T-cell (primary cell): ENCODE measurements around the gene IRX4. TPM values are rescaled to one million over a fixed set of nuclear protein-coding genes. Genes with fewer than 3 reads are reported as not detected.

Experiments
- ATAC-seq, 4 experiments: fragments of 200-7000 bp in 3 of 4; fragments of 150-1000 bp in 1 of 4; cut with Tn5 transposase; replicated peaks in 1 of 4; 1 replicate in 3 of 4; 2 replicates in 1 of 4; pipeline ENCODE4 v1.10.0; 2021; ENCODE audit warnings: moderate library complexity in 3 of 4, mild to moderate bottlenecking in 2 of 4, moderate number of reproducible peaks in 1 of 4
- CTCF ChIA-PET, 2 donors: fragments of 300-600 bp; sonication (Branson Sonifier 250); formaldehyde crosslinking; loops; one replicate each; lab custom pipeline; 2022; ENCODE audit warnings: antibody characterized with exemption in 2 of 2; lab: Charles Lee
- POLR2A ChIA-PET, 2 donors: fragments of 300-600 bp; sonication (Branson Sonifier 250); formaldehyde crosslinking; loops; one replicate each; lab custom pipeline; 2022; ENCODE audit warnings: antibody characterized with exemption in 2 of 2; lab: Charles Lee
- DNase-seq, 35 experiments: peaks; one replicate each; pipeline versions ENCODE4 v3.0.0 to v3.0.0-alpha.2; 2013 to 2023
- H3K27ac ChIP-seq: one replicate; pipeline ENCODE4 v1.5.1; 2013; ENCODE audit warnings: low read length
- H3K27me3 ChIP-seq, 2 experiments: replicated peaks in 1 of 2; 1 replicate in 1 of 2; 2 replicates in 1 of 2; pipeline versions ENCODE4 v1.6.1 to v1.7.0; 2013; ENCODE audit warnings: low read length in 1 of 2, mixed read lengths in 1 of 2; ENCODE audit not compliant: control insufficient read depth in 2 of 2, insufficient read depth in 2 of 2; ENCODE audit errors: extremely low read depth in 1 of 2
- H3K36me3 ChIP-seq, 2 donors: 1 replicate in 1 of 2; 2 replicates in 1 of 2; pipeline versions ENCODE4 v1.6.1 to v1.7.0; 2013; ENCODE audit warnings: low read length in 1 of 2; ENCODE audit not compliant: control insufficient read depth in 2 of 2, insufficient read depth in 1 of 2; ENCODE audit errors: extremely low read depth in 1 of 2
- H3K4me1 ChIP-seq, 2 experiments: 1 replicate in 1 of 2; 2 replicates in 1 of 2; pipeline versions ENCODE4 v1.6.1 to v1.7.0; 2013; ENCODE audit warnings: low read length in 2 of 2, mixed read lengths in 1 of 2; ENCODE audit not compliant: insufficient read depth in 2 of 2, control insufficient read depth in 1 of 2; ENCODE audit errors: extremely low read depth in 1 of 2
- H3K4me3 ChIP-seq, 2 donors: 1 replicate in 1 of 2; 2 replicates in 1 of 2; pipeline versions ENCODE4 v1.5.1 to v1.7.0; 2013; ENCODE audit warnings: mild to moderate bottlenecking in 2 of 2, low read length in 1 of 2, moderate library complexity in 1 of 2; ENCODE audit not compliant: control insufficient read depth in 1 of 2; ENCODE audit errors: extremely low read depth in 1 of 2
- H3K9me3 ChIP-seq: 2 replicates; pipeline ENCODE4 v1.7.0; 2013
- H3K27ac Mint-ChIP-seq, 2 donors: one replicate each; pipeline ENCODE4 v1.8.0; 2020 to 2021; ENCODE audit warnings: mild to moderate bottlenecking in 2 of 2, mixed read lengths in 2 of 2
- H3K27me3 Mint-ChIP-seq, 2 donors: one replicate each; pipeline ENCODE4 v1.8.0; 2021 to 2022; ENCODE audit warnings: mixed read lengths in 2 of 2
- H3K36me3 Mint-ChIP-seq: one replicate; pipeline ENCODE4 v1.8.0; 2021; ENCODE audit warnings: mixed read lengths
- H3K4me1 Mint-ChIP-seq, 3 donors: one replicate each; pipeline ENCODE4 v1.8.0; 2020 to 2022; ENCODE audit warnings: mixed read lengths in 3 of 3, mild to moderate bottlenecking in 1 of 3
- H3K4me3 Mint-ChIP-seq, 3 donors: one replicate each; pipeline ENCODE4 v1.8.0; 2020 to 2022; ENCODE audit warnings: mild to moderate bottlenecking in 3 of 3, mixed read lengths in 3 of 3, moderate library complexity in 3 of 3
- H3K9me3 Mint-ChIP-seq, 3 donors: one replicate each; pipeline ENCODE4 v1.8.0; 2020 to 2022; ENCODE audit warnings: mixed read lengths in 3 of 3
- WGBS: methylation state at CpG from one replicate; pipeline ENCODE4 v1.1.5; 2013; ENCODE audit warnings: missing lambda C conversion rate; ENCODE audit not compliant: insufficient coverage; 5-methylcytosine and 5-hydroxymethylcytosine counted together
- total RNA-seq, 35 experiments: library from RNA in 6 of 35; stranded (reverse) in 6 of 35; fragments of 120-200 nt in 1 of 35; gene quantifications; one replicate each; pipeline versions ENCODE4 v1.2.1 to v1.2.4 and lab custom pipeline; 2013 to 2026

Gene IRX4
- total RNA-seq, 5 donors from 2014 or later (not counting 1 experiment from before 2014, with no cell fraction given), result not detected

DNA sequence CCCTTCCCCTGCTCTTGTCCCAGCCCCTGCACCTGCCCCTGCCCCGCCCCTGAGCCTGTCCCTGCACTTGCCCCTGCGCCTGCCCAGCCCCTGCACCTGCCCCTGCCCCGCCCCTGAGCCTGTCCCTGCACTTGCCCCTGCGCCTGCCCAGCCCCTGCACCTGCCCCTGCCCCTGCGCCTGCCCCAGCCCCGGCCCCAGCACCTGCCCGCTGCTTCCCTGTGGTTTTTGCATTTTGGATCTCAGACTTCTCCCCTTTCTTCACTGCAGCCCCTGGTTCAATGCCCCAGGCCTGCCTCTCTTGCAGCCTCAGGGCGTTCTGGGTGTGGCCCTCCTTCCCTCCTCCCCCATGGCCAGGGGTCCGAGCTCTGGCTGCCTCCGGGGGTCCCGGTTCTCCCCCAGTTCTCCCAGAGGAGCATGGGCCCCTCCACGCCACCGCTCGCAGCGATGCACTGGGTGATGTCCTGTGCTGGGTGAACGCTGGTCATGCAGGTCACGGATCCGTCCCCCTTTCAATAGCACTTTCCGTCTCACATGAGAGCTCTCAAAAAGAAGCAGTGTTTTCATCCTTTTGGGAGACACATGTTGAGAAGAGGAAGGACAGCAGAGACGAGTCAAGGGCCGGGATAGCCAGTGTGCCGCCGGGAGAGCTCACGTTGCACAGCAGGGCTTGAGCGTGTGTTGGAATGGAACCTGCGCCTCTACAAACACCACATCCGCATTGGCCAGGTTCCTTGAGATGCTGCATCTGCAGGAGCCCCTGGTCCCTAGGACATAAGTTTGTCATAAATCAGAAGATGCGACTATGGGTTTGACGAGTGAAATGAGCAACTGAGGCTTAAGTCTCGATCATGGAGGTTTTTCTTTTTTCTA lies 44.0 kb upstream of the IRX4 start:
- ChIA-PET CTCF (no interaction called here), POLR2A (no interaction called here)
- no peak overlapping the region for H3K4me3 ChIP-seq
- Mint-ChIP-seq H3K4me1 (no peaks in the 10 kb centered on the region), H3K9me3 (no peaks in the 10 kb centered on the region), H3K4me3 (no peak overlapping the region), H3K27ac (no peak overlapping the region), H3K36me3 (no peaks in the 10 kb centered on the region), H3K27me3 (peaks cover 8 to 18% of the 10 kb centered on the region in 2 donors)
- 64% methylated on average over 22 of the region's 30 CpGs for WGBS
- no peak overlapping the region for H3K27ac ChIP-seq
- DNase-seq, result no peak
- no peaks in the 10 kb centered on the region for H3K9me3 ChIP-seq
- H3K36me3 ChIP-seq, result no peaks in the 10 kb centered on the region
- ATAC-seq, result no peak
- peaks cover 6 to 58% of the 10 kb centered on the region in 2 experiments for H3K27me3 ChIP-seq
- H3K4me1 ChIP-seq, result no peaks in the 10 kb centered on the region

DNA sequence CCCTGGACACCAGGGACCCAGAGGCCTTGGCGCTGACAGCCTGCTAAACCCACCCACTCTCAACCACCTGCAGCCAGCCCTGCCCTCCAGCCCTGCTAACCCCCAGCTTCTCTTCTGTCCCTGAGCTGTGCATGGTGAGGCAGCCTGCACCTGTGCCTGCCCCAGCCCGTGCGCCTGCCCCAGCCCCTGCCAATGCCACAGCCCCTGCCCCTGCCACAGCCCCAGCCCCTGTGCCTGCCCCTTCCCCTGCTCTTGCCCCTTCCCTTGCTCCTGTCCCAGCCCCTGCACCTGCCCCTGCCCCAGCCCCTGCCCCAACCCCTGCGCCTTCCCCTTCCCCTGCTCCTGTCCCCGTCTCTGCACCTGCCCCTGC lies 43.3 kb upstream of the IRX4 start:
- H3K9me3 Mint-ChIP-seq, result no peaks in the 10 kb centered on the region
- ChIA-PET CTCF (no interaction called here), POLR2A (no interaction called here)
- H3K27me3 Mint-ChIP-seq, result peaks cover 8 to 15% of the 10 kb centered on the region in 2 donors
- peaks cover 6 to 52% of the 10 kb centered on the region in 2 experiments for H3K27me3 ChIP-seq
- no peak overlapping the region for H3K4me3 ChIP-seq
- no peaks in the 10 kb centered on the region for H3K4me1 ChIP-seq
- no peaks in the 10 kb centered on the region for H3K4me1 Mint-ChIP-seq
- H3K27ac ChIP-seq, result no peak overlapping the region
- no peak for ATAC-seq
- DNase-seq, result no peak
- no peak overlapping the region for H3K4me3 Mint-ChIP-seq
- no peaks in the 10 kb centered on the region for H3K9me3 ChIP-seq
- no peaks in the 10 kb centered on the region for H3K36me3 Mint-ChIP-seq
- 86% methylated on average over 1 of the region's 5 CpGs for WGBS
- H3K27ac Mint-ChIP-seq, result no peak overlapping the region
- no peaks in the 10 kb centered on the region for H3K36me3 ChIP-seq

GRCh38 chr5:1925111-1926070 lies 42.7 kb upstream of the IRX4 start:
- DNase-seq (no peak), ATAC-seq (no peak)
- Histone ChIP-seq H3K27me3 (peaks cover 6 to 48% of the 10 kb centered on the region in 2 experiments), H3K4me3 (no peak overlapping the region), H3K27ac (no peak overlapping the region), H3K36me3 (no peaks in the 10 kb centered on the region), H3K9me3 (no peaks in the 10 kb centered on the region), H3K4me1 (no peaks in the 10 kb centered on the region)
- WGBS, result 70% methylated on average over 19 of the region's 25 CpGs
- no peaks in the 10 kb centered on the region for H3K4me1 Mint-ChIP-seq
- ChIA-PET POLR2A (no interaction called here), CTCF (no interaction called here)
- no peaks in the 10 kb centered on the region for H3K9me3 Mint-ChIP-seq
- H3K27me3 Mint-ChIP-seq, result peaks cover 8 to 15% of the 10 kb centered on the region in 2 donors
- H3K36me3 Mint-ChIP-seq, result no peaks in the 10 kb centered on the region
- H3K4me3 Mint-ChIP-seq, result no peak overlapping the region
- H3K27ac Mint-ChIP-seq, result no peak overlapping the region

GRCh38 chr5:1923766-1924165 lies 41.0 kb upstream of the IRX4 start:
- Histone ChIP-seq H3K27ac (no peak overlapping the region), H3K4me1 (no peaks in the 10 kb centered on the region), H3K9me3 (no peaks in the 10 kb centered on the region), H3K36me3 (no peaks in the 10 kb centered on the region), H3K27me3 (peaks cover 3 to 40% of the 10 kb centered on the region in 2 experiments), H3K4me3 (no peak overlapping the region)
- Mint-ChIP-seq H3K36me3 (no peaks in the 10 kb centered on the region), H3K4me1 (no peaks in the 10 kb centered on the region), H3K4me3 (no peak overlapping the region), H3K9me3 (no peaks in the 10 kb centered on the region), H3K27ac (no peak overlapping the region), H3K27me3 (peaks cover 12 to 19% of the 10 kb centered on the region in 2 donors)
- ATAC-seq, result no peak
- ChIA-PET POLR2A (no interaction called here), CTCF (no interaction called here)
- 90% methylated on average over 14 of the region's 16 CpGs for WGBS
- DNase-seq, result no peak

DNA sequence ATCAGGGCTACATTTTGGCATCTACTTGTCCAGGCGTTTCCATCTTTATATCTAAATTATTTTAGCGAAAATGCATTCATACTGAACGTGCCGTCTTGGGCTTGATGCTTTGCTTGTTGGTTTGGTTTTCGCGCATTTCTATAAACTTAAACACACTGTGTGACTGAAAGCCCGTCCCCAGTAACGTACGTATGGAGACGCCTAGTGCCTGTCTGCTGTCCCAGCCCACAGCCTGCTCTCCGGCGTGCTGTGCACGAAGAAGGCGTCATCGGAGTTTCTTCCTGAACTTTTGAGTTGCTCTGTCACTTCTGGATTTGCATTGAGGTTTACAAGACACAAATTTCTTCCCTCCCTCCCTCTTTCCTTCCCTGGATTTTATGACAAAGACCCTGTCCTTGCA lies 40.6 kb upstream of the IRX4 start:
- Histone ChIP-seq H3K9me3 (no peaks in the 10 kb centered on the region), H3K27me3 (peaks cover 3 to 43% of the 10 kb centered on the region in 2 experiments), H3K27ac (no peak overlapping the region), H3K36me3 (no peaks in the 10 kb centered on the region), H3K4me3 (no peak overlapping the region), H3K4me1 (no peaks in the 10 kb centered on the region)
- H3K9me3 Mint-ChIP-seq, result no peaks in the 10 kb centered on the region
- ChIA-PET POLR2A (no interaction called here), CTCF (no interaction called here)
- DNase-seq (no peak), ATAC-seq (no peak)
- WGBS, result 94% methylated on average over 15 of the region's 15 CpGs
- no peak overlapping the region for H3K4me3 Mint-ChIP-seq
- no peaks in the 10 kb centered on the region for H3K4me1 Mint-ChIP-seq
- no peaks in the 10 kb centered on the region for H3K36me3 Mint-ChIP-seq
- H3K27ac Mint-ChIP-seq, result no peak overlapping the region
- peaks cover 12 to 19% of the 10 kb centered on the region in 2 donors for H3K27me3 Mint-ChIP-seq

- no peaks in the 10 kb centered on the region for H3K9me3 Mint-ChIP-seq
- Histone ChIP-seq H3K9me3 (no peaks in the 10 kb centered on the region), H3K27me3 (peaks cover 0 to 37% of the 10 kb centered on the region in 2 experiments), H3K36me3 (no peaks in the 10 kb centered on the region), H3K4me1 (no peaks in the 10 kb centered on the region), H3K27ac (no peak overlapping the region), H3K4me3 (no peak overlapping the region)
- DNase-seq, result no peak
- ATAC-seq, result no peak
- 84% methylated on average over 15 of the region's 19 CpGs for WGBS
- H3K4me3 Mint-ChIP-seq, result no peak overlapping the region
- CTCF ChIA-PET, result no interaction called here
- POLR2A ChIA-PET, result no interaction called here
- peaks cover 13 to 19% of the 10 kb centered on the region in 2 donors for H3K27me3 Mint-ChIP-seq
- H3K36me3 Mint-ChIP-seq, result no peaks in the 10 kb centered on the region
- H3K27ac Mint-ChIP-seq, result no peak overlapping the region
- H3K4me1 Mint-ChIP-seq, result no peaks in the 10 kb centered on the region
These were observed 39.0 kb upstream of the IRX4 start for GRCh38 chr5:1921711-1922110.
